D721Med (cell line): Measurements from ENCODE around the gene LMBR1.
A peak's percentile ranks its signal among the peaks of the same experiment; 100 is the strongest.
"Not testable (repeated sequence)": the region's sequence is repeated elsewhere in the genome, so short reads cannot be mapped to it uniquely, and the experiment has no call there.

Experiments
- DNase-seq: peaks from one replicate; pipeline ENCODE4 v3.0.0; 2011; ENCODE audit warnings: low spot score; ENCODE audit not compliant: insufficient read length
- FAIRE-seq: peaks from 2 replicates; lab custom pipeline; 2011; peaks lifted over from hg19 to GRCh38; lab: Jason Lieb, UNC
- CTCF ChIP-seq: IDR thresholded peaks from 2 replicates; pipeline ENCODE4 v1.5.1; 2012; ENCODE audit warnings: mild to moderate bottlenecking, control low read depth; ENCODE audit not compliant: insufficient read depth; ENCODE audit errors: missing control alignments

The LMBR1 gene

DNA sequence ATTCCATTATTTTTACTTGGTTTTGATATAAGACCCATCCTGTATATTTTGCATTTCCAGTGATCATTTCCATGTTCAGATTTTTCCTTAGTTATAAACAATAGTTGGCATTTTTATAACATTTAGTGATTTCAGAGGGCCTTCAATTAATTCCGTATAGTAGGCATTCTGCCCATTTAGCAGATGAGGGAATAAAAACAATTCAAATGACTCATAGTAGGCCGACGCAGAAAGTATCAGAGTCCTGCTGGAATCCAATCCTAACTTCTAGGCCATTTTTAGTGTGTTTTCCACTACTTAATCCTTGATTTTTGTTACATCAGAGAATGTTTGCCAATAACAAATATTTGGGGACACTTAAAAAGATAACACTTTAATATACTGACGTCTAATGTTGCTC is 237.0 kb downstream of the LMBR1 start:
- DNase-seq (no peak), FAIRE-seq (no peak)
- no peak for TF ChIP-seq CTCF

DNA sequence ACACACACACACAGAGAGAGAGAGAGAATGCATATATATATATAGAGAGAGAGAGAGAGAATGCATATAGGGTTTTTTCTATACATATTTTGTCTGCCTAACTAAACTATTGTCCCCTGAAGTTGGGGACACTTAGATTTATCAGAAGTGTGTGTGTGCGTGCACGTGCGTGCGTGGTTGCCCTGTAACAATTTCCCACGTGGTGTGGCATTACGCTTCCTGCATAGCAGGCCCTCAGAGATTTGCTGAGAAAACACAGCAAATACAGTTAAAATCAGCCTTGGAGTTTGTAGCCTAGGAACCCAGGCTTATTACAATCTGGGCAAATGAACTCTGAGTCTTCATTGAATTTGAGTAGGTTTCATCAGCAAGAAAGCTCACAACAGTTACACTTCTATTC is 237.7 kb downstream of the LMBR1 start:
- DNase-seq (no peak), FAIRE-seq (no peak)
- TF ChIP-seq CTCF = no peak

- no peak for TF ChIP-seq CTCF
- DNase-seq (no peak), FAIRE-seq (no peak)
Measured at GRCh38 chr7:156654511-156655234, 238.3 kb downstream of the LMBR1 start.

- no peak for TF ChIP-seq CTCF
- no peak for FAIRE-seq
- no peak for DNase-seq
Measured at GRCh38 chr7:156652886-156653568, 240.0 kb downstream of the LMBR1 start.

DNA sequence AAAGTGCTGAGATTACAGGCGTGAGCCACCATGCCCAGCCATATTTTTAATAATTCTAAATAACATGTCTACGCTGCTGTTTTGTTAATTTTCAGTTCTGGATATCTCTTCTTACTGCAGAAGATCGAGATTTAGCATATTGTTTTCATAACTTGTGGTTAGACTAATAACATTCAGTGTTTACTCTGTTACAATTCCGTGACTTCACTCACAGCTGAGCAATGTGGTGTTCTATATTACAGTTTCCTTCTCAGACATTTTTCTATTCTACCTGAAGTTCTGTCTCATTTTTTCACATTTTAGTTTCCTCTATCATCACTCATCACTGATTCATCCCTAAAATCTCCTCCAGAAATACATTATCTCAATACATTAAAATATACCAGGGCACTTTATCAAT is 241.5 kb downstream of the LMBR1 start:
- DNase-seq = no peak
- TF ChIP-seq CTCF = no peak
- no peak for FAIRE-seq

GRCh38 chr7:156650042-156650441 is 242.9 kb downstream of the LMBR1 start:
- no peak for FAIRE-seq
- peak; percentile 26 for TF ChIP-seq CTCF
- no peak for DNase-seq

- not testable (repeated sequence) for FAIRE-seq
Measured at GRCh38 chr7:156647330-156647729, 245.7 kb downstream of the LMBR1 start.

More at GRCh38 chr7:156647330-156647729, 245.7 kb downstream of the LMBR1 start:
- not testable (repeated sequence) for DNase-seq
